ENCODE data around the gene WDR90.
A peak's percentile ranks its signal among the peaks of the same experiment; 100 is the strongest.

Gene WDR90

DNA sequence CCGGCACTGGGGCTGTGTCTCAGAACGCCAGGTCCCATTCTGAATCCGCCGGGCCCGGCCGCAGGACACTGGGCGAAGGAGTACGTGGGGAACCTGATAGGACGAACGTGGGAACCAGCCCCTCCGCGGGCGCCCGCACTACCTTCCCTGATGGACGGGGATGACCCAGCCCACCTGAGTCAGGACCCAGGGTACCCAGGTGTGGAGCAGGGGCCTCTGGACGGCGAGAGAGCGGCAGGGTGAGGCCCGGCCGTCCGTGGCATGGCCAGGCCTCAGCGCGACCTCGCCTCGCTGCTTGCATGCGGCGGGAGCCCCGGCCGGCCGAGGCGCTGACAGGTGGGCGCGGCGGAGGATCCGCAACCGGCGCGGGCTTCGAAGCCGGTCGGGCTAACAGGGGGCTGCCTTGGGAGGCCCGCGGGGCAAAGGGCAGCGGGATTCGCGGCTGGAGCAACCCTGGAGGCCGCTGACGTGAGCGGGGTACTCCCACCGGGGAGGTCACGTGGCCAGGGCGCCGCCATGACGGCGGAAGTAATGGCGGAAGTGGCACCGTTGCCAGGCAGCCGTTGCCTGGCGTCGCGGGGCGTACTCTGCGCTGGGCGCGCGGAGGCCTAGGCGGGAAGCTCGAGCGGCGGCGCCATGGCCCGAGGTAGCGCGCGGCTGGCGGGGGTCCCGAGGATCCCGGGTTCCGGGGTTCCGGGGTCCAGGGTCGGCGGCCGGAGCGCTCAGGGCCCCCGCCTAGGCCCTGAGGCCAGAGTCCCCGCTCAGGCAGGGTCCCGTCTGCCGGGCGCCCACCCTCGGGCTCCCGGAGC lies at the start of gene WDR90:
WDR90 (plus strand) TSS at position 585 of the 809 bp plus-strand sequence; CDS start at position 637, 52 bp downstream.
- DNase-seq (ENCODE audit: low read depth in 2 of 2): peak; percentile 84 to 91

DNA sequence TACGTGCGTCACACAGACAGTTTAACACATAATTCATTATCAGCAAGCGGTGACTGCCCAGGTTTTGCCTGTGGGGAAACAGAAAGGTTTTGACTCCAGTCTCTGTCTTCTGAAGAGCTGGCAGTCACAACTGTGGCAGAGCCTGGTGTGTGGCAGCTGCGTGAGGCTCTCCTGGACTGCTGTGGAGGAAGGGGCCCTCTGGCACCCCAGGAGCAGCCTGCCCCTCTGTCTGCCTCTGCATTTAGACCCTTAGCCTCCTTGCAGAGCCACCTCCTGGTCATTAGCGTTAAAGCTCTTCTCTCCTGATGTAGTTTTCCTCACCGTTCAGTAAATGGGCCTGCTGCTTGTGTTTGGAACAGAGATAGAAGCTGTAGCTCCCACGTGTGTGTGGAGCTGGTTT lies 48.4 kb upstream of the WDR90 start:
- DNase-seq (ENCODE audit: low read depth in 2 of 2): no peak

DNA sequence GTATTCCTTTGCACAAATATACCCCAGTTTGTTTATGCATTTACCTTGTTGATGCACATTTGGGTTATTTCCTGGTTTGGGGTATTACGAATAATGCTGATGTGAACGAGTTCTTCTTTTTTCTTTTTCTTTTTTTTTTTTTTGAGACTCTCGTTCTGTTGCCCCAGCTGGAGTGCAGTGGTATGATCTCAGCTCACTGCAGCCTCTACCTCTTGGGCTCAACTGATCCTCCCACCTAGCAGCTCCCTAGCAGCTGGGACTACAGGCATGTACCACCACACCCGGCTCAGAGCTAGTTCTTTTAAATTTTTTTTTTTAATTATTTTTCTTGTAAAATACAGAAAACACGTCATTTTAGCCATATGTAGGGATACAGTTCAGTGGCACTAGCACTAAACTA lies 45.2 kb upstream of the WDR90 start:
- no peak for DNase-seq (ENCODE audit: low read depth in 2 of 2)

DNA sequence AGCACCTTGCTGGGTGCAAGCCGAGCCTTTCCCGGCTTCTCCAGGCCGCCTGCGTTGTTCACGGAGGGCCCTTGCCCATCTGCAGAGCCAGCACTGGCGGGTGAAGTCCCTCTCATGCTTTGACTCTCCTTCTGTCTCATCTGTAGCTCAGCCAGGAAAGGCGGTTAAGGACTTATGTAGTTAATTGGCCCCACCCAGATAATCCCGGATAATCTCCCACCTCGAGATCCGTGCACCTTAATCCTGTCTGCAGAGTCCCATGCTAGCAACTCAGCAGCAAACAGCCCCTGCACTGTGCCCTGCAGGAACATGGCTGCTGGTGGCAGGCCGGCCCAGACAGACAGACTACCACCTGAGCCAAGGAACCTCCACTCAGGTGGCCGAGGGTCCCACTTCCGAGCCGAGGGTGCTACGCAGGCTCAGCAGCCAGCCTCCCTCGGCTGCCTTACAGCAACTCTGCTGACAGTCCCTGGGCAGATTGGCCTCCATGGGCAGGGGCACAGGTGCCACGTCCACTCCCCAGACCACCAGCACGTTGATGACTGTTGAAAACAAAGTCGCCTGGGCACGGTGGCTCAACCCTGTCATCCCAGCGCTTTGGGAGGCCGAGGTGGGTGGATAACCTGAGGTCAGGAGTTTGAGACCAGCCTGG lies 42.4 kb upstream of the WDR90 start:
- DNase-seq (ENCODE audit: low read depth in 2 of 2): no peak

DNA sequence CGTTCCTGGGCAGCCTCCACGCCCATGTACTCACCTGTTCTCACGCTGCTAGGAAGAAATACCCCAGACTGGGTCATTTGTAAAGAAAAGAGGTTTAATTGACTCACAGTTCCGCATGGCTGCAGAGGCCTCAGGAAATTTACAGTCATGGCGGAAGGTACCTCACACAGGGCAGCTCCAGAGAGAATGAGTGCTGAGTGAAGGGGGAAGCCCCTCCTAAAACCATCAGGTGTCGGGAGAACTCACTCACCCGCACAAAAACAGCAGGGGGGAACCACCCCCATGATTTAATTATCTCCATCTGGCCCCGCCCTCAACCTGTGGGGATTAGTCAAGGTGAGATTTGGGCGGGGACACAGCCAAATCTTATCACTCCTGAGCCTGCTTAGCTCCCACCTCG lies 41.1 kb upstream of the WDR90 start:
- peak; percentile 60 to 62 for DNase-seq (ENCODE audit: low read depth in 2 of 2)

DNA sequence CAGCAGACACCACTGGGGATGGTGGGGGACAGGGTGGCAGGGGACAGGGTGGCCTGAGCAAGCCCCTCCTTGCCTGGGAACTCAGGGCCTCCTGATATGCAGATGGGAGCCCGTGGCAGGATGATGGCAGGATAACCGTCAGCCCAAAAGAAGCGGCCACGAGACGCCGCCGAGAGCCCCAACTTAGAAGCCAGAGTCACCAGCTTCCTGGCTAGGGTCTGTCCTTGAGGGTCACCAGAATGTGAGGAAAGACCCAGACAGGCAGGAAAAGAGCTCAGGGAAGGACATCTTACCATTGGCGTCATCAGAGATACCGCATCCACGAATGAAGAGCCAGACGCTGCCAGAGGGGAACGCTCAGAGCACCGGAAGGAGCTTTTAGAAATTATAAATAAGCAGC lies 39.8 kb upstream of the WDR90 start:
- no peak for DNase-seq (ENCODE audit: low read depth in 2 of 2)

DNA sequence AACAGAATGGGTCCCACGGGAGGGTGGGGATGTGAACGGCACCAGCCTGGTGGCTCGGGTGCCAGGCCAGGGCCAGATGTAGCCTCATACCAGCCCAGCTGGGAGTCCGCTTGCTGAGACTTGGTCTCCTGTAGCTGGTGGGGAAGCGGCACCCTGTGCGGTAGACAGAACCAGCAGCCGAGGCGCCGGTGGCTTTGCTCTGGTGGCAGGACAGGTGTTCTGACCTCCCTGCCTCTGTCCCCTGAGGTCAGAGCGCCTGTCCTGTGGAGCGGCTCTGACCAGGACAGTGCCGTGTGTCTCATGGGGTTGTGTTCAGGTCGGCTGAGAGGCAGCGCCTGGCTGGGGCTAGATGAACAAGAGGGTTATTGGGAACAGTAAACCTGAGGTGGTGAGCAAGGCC lies 39.2 kb upstream of the WDR90 start:
- DNase-seq (ENCODE audit: low read depth in 2 of 2): no peak

DNA sequence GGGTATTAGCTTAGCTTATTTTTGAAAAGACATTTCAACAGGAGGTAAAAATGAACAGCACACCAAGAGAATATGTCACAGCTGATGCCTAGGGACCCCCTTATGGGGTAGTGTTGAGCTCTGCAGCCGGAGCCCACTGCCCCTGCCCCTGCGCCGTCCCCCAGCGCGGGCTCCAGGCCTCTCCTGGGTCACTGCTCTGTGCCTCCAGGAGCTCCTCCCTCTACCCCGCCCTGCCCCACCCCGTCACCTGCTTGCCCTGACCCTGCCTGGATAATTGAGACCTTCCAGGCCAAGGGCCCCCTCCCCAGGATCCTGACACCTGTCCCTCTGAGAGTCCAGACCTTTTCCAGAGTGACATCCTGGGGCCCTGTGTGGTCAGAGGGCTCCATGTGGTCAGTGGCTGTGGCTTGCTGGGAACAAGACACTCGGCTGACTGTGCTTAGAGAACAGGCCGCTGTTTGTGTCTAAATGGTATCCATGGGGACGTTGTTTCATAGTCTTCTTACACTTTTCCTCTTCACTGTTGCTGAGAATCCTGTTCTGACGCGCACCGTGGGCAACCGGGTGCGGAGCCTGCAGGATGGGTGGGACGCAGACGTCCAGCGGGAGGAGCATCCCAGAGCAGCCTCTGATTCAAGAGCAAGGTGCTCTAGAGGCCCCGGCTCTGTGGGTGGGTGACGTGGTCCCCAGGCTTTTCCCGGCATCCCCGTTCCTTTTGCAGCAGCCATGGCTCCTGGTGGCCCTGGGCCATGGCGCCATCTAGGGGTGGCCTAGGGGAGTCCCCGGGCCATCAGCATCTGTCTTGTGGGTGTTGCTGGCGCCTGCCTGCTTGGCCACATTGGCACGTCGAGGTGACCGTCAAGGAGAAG lies 38.4 kb upstream of the WDR90 start:
- DNase-seq (ENCODE audit: low read depth in 2 of 2): peak; percentile 41 to 54

DNA sequence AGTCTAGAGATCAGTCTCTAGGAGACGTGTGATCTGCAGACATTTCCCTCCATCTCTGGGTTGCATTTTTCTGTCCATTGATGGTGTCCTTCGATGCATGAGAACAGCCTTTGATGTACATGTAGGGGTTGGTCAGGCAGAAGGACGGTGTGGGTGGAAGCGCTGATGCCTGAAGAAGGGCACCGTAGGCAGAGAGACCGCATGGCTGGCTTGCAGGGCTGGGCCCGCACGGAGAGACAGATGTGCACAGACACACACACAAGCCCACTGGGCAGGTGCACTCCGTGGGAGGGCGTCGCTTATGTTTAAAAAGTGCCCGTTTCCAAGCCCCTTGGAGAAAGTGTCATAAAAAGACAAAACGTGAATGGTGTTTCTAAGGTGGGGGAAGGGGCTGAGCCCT lies 34.0 kb upstream of the WDR90 start:
- DNase-seq (ENCODE audit: low read depth in 2 of 2): no peak

DNA sequence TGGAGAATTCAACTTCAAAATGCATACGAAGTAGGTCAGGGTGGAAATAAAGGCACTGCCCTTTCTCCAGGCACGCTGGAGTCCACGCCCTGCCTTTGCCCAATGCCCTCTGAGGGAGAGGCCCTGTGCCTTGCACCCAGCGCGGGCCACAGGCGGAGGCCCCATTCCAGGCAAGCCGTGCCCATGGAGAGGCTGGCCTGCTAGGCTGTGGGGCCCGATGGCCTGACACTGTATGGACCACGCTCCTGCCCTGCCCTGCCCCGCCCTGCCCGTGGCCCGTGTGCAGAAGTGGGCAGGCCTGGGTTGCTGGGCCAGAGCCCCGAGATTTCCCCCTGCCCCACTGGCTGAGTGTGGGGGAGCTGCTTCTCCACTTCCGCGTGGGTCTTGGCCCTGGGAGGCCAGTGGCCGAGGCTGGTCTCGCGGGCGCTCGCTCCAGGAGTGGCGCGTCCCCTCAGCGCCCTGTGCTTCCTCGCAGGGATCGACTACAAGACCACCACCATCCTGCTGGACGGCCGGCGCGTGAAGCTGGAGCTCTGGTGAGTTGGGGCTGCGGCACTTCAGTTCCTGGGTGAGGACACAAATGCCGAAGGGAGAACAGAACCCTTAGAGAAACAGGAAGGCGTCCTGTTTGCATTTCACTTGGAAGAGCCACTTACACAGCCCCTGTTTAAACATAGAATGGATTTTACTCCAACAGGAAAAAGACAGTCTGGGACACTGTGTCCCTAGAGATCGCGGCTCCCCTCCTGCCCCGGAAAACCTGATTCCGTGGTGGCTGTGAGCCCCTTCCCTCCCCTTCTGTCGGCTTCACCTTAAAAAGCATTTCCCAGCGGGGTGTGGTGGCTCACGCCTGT lies 32.2 kb upstream of the WDR90 start:
- DNase-seq (ENCODE audit: low read depth in 2 of 2): no peak

DNA sequence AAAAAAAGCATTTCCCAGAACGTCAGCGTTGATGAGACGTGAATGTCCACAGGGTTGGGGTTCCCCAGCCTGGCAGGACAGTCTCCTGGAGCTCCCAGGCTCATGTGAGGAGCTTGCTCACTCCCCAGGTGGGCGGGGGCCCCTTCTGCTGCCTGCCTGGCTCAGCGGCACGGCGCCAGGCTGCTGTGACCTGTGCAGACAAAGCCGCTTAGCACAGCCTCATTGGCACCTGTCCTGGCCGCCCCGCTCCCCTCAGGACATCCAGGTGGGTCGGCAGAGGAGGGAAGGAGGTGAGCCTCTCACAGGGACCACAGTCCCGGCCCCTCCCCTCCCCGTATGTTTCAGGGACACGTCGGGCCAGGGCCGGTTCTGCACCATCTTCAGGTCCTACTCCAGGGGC lies 31.3 kb upstream of the WDR90 start:
- DNase-seq (ENCODE audit: low read depth in 2 of 2): no peak

DNA sequence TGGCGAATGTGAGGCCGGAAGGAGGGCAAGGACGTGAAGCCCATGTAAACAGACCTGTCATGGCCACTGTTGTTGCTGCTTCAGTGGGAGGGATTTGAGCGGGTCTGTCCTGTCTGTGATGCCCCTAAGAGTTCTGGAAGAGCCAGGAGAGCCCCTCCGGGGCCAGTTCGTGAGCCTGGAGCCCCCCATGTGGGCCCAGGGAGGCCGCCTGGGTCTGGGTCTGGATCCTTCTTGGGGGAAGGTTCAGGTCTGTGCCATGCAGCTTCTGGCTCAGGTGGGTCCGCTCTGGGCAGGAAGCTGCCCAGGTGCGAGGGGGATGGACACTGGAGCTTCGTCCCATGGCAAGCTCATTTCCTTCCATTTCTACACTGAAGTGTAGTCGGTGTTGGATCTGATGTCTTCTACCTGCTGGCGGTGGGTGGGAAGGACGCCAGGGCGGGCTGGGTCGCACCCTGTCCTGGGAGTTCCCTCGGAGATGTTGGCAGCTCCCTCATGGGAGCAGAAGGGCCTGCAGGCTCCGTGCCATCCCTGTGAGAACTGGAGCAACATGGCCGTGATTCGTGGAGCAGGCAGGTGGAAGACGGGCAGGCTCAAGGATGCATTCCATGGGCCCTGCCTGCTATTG lies 29.6 kb upstream of the WDR90 start:
- no peak for DNase-seq (ENCODE audit: low read depth in 2 of 2)

DNA sequence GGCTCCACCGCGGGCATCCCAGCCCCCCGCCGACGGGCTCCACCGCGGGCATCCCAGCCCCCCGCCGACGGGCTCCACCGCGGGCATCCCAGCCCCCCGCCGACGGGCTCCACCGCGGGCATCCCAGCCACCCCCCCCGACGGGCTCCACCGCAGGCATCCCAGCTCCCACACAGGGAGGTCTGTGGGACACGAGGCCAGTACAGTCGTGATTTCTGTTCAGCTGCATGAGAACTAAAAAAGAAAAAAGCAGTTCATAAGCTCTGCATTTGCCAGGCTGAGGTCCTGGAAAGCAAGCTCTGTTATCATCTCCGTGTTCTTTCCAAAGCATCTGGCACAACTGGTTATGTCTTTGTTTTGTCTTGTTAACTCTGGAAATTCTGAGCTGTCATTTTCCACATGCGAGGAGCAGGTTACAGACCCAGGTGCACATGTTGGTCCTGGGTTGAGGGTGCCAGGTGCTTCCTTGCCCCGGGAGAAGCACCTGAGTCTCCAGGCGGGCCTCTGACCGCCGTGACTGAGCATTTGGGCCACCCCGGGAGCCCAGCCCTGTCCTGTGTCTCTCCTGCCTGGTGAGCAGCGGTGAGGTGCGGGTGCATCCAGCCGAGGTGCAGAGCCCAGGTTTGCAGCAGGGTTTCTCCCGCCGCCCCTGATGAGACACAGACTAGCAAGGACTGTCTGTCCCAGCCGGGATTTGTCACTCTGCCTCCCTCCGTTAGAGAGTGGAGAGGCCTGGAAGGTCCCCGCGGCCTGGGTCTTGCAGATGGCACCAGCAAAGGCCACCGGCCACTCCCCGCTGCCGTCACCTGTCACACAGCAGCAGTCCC lies 28.3 kb upstream of the WDR90 start:
- DNase-seq (ENCODE audit: low read depth in 2 of 2): no peak

DNA sequence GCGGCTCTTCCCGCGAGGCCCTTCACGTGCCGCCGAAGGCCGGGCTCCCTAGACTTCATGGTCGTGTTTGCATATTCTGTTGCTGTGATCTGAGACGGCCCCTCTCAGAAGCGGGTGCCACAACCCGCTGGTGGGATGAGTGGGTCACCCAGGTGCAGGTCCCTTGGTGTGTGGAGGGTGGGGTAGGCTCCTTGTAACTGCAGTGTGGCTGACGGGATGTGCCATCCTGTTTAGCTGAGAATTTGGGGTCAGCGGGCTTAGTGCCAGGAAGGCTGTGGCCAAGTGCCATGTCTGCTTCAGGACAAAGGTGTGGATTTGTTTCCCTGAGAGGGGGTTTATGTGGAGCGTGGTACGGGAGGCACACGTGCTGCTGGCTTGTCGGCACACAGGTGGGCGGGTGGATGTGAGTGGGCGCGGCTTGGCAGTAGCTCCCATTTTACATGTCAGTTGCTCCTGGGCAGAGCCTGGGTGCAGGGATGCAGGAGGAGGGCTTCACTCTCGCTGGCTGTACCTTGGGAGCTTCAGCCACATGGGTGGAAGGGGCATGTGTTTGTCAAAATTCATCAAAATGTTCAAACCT lies 27.5 kb upstream of the WDR90 start:
- DNase-seq (ENCODE audit: low read depth in 2 of 2): no peak

DNA sequence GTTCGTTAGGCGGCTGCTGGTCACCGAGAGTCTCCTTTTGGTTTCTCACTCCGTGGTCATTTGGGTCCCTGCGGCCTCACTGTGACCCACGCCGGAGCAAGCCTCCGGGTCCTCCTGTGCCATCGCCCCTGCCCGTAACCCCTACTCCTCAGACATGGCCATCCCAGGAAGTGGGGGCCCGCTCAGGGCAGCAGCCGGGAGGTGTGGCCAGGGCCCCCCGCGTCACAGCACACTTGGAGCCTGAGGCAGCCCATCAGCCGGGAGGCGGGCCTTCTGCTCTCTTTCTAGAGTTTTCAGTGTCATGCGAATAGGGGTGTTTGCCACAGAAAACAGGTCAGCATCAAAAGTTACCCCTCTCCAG lies 26.3 kb upstream of the WDR90 start:
- no peak for DNase-seq (ENCODE audit: low read depth in 2 of 2)

DNA sequence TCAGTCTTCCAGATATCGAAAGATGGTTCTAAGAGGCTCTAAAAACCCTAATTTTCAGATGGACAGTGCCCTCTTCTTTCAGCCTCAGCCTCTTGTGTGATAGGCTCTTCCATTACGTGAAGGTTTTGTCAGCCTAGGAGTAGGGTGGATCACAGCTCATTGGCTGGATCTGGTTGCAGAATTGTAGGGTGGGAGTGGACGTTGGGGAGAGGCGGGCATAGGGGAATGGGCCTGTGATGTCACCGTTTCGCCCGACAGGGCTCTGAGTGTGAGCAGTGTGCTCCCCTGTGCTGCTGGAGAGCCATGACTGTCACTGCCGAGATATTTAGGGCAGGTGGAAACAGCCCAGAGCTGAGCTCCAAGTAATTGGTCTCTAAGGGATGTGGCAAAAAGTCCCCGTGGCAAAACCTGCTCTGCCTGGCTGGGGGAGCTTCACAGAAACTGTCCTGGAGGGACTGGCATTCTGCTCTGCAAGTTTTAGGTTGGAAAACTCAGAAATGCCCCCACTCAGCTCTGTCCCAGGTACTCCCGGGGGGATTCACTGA lies 24.6 kb upstream of the WDR90 start:
- DNase-seq (ENCODE audit: low read depth in 2 of 2): no peak

DNA sequence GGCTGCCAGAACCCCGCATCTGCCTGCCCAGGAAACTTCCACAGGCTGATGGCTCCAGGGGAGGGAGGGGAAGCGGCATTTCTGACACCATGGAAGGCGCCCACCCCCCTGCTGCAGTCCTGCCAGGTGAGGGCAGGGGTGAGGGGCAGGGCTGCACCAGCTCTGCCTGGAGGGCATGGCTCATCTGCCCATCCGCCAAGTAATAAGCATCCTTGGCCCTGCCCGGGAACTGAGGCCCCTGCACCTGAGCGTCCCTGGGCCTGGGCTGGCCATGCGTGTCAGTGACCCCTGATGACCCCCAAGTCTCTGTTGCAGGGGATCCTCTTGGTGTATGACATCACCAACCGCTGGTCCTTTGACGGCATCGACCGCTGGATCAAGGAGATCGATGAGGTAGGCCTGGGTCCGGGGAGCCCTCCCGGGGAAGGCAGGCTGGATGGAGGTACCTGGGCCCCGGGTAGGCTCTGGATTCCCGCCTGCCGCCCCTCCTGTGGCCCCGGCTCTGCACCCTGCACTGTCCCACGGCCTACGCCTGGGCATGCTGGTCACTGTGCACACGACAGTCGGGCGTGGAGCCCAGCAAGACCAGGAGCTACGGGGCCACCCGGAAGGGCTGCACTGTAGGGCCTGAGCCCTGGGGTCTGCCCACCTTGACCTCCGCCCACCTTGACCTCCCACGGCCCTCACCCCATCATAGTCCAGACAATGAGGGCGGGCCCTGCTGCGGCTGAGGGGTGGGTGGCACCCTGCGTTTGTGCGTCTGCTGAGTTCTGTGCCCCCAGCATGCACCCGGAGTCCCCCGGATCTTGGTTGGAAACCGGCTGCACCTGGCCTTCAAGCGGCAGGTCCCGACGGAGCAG lies 23.8 kb upstream of the WDR90 start:
- DNase-seq (ENCODE audit: low read depth in 2 of 2): no peak

DNA sequence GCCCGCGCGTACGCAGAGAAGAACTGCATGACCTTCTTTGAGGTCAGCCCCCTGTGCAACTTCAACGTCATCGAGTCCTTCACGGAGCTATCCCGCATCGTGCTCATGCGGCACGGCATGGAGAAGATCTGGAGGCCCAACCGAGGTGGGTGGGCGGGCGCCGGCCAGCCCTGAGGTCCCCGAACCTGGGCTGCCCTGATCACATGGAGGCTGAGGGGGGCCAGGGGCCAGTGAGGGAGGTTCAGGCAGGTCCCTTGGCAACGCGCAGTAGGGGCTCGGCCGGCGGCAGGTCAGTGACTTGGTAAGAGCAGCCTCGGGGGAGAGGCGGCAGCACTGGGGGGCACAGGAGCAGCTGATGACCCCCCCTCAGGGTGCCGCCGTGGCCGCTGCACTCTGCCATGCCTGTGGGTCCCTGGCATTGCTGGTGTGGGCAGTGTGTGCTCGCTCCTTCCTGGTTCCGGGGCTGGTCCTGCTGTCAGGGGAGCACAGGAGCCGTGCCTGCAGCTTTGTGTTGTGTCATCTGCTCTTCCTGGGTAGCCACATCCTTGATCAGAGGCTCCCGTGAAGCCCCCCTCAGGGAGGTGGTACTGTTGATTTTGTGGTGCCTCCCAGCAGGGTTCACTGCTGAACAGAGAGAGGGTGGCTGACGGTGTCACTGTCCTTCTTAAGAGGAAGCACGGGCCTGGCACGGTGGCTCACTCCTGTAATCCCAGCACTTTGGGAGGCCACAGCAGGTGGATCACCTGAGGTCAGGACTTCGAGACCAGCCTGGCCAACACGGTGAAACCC lies 23.0 kb upstream of the WDR90 start:
- no peak for DNase-seq (ENCODE audit: low read depth in 2 of 2)
